SH-SY5Y (cell line): Measurements from ENCODE around the gene CAPRIN2.

Experiments used
- GATA2 ChIP-seq: IDR thresholded peaks from 2 replicates; pipeline ENCODE4 v1.6.1; 2011; ENCODE audit warnings: mild to moderate bottlenecking, low read depth, low read length
- GATA3 ChIP-seq: IDR thresholded peaks from 2 replicates; pipeline ENCODE4 v1.6.1; 2011; ENCODE audit warnings: low read depth, mild to moderate bottlenecking, low read length, moderate library complexity

- TF ChIP-seq GATA2 (no peak), GATA3 (no peak)
Observed at GRCh38 chr12:30701056-30701455, 53.7 kb downstream of the CAPRIN2 start.
